Measurements from ENCODE around the gene RAB38.

Gene RAB38

DNA sequence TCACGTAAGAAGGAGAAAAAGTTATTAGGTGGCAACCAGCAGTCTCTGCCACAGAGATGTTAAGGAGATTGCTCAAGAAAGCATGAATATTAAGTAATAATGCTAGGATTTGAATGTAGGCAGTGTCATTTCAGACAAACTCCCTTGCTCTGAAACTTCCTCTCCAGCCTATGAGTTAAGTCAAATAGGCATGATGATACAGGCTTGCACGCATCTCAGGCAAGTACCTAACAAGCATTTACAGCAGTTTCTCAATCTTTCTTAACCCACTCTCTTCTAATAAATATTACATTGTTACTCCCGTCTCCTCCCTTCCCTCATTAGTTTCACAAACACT lies 72.7 kb downstream of the RAB38 start:
- peak; percentile 69 to 87 (median 82) for DNase-seq

DNA sequence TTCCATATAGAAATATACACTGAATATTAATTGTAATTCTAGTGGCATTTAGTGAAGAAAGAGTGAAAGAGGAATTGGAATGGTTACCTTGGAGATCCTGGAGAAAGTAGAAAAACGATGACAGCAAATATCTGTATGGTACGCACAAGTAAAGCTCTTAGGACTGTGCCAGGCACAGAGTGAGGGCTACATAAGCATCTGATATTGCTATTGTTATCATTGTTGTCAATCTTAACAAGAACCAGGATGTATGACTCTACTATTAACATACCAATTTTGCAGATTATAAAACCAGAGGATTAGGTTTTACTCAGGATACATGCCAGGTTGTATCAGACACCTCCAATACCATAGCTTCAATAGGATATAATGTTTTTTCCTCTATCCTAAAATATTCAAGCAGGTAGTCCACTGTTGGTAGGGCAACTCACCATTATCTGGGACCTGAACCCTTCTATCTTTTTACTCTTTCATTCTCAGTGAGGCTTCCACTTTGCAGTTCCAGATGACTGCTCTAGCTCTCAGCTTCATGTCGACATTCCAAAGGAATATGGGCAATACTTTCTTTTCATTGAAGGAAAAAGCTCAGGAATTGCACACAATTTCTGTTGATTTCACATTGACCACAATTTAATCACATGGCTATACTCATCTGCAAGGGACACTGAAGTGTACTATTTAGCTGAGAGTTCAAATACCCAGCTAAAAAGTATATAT lies 73.2 kb downstream of the RAB38 start:
- no peak for DNase-seq

DNA sequence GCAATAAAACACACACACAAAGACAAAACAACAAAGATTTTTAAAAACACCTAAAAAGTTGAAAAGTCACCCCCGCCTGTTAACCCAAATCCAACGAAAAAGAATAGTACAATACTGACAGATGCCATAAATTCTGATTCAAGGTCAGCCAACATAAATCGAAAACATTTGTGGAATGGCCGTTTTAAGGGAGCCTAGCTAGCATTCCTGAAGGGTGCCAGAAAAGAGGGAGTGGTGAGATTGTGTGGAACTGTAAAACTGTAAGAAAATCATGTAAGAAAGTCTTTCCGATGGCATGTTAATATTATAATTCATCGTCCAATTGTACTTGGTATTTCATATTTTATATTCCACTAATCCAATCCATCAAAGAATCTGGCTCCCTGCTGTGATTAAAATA lies 75.1 kb downstream of the RAB38 start:
- no peak for DNase-seq

DNA sequence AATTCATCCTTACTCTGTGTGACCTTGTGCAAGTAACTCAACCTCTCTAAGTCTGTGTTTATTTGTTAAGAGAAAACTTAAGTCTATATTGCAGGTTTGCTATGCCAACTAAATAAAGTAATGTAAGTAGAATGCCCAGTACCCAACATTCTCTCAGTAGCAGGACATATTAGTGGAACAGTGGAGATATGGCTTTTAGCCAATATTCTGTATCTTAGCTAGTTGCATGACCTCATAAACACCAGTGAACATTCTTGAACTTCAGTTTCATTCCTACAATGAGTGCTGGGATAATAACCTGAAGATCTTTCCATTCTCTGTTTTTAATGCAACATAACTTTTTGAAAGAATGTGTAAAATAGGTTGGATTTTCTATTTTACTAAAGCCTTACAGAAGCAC lies 77.0 kb downstream of the RAB38 start:
- DNase-seq, result no peak

DNA sequence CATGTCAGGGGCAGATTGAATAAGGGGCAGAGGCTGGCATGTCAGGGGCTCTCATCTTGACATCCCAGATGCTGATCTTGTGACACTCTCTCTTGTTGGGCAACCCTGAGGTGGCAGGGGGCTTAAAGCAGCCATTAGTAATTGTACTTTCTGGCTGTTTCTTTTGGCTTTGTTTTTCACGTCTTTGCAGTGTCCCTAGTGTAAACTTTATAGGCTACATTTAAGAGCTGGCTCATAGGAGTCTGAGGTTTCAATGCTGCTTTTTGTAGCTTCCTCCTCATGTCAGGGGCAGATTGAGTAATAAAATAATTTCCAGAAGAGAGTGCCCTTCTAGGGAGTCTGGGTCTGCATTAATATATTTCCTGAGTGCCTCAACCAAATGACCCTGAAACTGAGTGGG lies 86.1 kb downstream of the RAB38 start:
- DNase-seq, result no peak

DNA sequence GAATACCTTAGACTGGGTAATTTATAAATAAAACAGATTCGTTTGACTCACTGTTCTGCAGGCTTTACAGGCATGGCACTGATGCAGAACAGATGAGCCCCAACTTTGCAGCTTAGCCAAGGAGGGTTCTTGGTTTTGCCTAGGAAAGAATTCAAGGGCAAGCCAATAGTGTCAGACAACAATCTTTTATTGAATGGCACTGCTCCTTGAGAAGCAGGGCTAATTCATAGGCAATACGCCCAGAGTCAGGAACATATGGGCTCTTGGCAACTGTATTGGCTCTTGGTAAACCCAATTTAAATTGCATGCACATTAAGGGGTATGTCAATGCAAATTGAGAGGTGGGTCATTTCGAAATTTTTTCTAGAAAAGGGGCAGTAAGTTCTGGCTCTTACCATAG lies 87.9 kb downstream of the RAB38 start:
- DNase-seq, result no peak

DNA sequence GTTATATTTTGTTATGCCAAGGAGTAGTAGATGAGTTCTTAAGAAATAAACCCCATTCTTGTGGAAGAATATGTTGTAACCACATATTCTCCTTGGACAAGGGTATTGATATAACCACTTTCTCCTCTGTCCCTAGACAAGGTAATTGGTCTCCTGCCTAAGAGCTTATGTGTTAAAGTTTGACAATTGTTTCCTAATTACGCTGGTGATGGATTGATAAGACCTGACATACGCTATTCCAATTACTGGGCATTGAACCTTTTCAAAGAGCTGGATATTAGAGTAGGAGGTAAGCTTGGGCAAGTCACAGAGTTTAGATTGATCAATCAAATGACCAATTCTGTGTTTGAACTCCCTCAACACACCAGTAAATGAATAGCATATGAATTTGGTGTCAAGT lies 88.9 kb downstream of the RAB38 start:
- no peak for DNase-seq

DNA sequence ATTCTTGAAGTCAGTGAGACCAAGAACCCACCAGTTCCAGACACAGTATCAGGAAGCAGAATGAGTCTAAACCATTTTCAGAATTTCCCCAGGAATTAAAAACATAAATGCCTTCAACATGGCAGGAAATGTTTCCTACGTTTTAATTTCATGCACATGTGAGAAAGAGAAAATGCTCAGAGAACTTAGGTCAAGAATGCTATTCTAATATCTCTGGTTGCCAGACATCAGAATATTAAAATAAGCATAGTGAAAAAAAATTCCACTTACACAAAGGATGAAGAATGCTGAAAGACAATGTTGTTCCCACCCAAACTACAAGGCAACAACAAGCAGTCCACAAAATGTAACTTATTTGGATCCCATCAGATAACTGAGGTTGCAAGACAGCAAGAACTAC lies 104.8 kb downstream of the RAB38 start:
- DNase-seq, result no peak

DNA sequence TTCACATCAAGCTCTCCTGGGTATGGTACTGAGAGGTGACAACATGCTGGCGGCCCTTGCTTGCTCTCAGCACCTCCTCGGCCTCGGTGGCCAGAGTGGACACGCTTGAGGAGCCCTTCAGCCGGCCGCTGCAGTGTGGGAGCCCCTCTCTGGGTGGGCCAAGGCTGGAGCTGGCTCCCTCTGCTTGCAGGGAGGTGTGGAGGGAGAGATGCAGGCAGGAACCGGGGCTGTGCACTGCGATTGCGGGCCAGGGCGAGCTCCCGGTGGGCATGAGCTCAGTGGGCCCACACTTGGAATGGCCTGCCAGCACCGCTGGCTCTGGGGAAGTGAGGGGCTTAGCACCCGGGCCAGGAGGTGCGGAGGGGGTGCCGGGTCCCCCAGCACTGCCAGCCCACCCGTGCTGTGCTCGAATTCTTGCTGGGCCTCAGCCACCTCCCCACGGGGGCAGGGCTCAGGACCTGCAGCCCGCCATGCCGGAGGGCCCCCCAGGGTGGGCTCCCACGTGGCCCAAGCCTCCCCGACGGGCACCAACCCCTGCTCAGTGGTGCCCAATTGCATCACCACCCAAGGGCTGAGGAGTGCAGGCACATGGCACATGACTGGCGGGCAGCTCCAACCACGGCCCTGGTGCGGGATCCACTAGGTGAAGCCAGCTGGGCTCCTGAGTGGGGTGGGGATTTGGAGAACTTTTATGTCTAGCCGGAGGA lies 106.2 kb downstream of the RAB38 start:
- no peak for DNase-seq

DNA sequence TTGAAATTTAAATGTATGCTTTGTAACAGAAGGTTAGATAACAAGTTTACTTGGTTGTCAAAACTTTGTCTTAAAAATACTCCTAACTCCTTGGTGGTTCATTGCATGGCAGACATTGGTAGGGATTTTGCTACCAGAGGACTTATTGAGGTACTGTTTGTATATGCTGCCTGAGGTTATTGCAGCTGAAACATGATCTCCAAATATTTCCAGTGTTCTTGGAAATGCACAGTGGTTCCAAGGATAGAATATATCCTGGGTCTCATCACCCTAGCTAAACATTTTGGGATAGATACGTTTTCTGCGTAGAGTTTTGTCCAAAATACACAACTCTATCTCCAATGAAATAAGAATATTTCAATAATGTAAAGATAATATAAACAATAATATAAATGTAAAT lies 109.2 kb downstream of the RAB38 start:
- no peak for DNase-seq

DNA sequence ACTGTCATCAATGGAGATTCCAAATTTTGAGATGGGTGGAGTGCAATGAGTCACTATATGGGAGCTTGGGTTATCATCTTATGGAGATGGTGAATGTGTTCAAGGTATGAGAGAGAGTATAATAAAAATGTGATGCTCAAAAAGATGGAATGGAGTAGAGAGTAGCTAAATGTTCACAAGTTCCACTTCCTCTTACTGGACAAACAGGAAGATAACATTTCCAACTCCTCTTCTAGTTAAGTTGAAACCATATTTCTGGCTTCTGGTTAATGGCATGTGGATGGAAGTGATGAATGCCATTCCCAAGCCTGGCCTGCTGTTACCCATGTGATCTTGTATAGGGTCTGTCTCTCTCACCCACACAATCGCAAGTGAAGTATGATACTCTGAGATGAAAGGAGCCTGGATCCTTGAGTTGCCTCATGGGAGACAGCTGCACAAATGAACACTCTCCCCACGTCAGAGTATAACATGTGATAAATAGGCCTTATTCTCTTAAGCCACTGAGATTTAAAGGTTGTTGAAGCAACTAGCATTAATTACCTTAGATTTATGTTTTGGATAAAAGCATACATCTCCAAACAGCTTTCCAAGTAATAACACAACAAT lies 111.0 kb downstream of the RAB38 start:
- no peak for DNase-seq
